ENCODE results near the gene AVEN.

GRCh38 chr15:33823119-33823518 is 215.9 kb downstream of the AVEN start:
- TF ChIP-seq CTCF (IDR thresholded peaks at IDR 0.05) (no peak), POLR2A (IDR thresholded peaks at IDR 0.05) (no peak)

Measured in thyroid gland (tissue), 4 donors.